PC-3 (cell line): ENCODE results near the gene RTF1. TPM values are rescaled to one million over a fixed set of nuclear protein-coding genes. Genes with fewer than 3 reads are reported as not detected.
"Not testable (repeated sequence)": the region's sequence is repeated elsewhere in the genome, so short reads cannot be mapped to it uniquely, and the experiment has no call there.

Source experiments
- ATAC-seq: fragments of 200-7000 bp; cut with Tn5 transposase; 2 replicates; pipeline ENCODE4 v1.9.1; 2020; ENCODE audit warnings: mild to moderate bottlenecking, moderate library complexity
- BruUV-seq: library from RNA; stranded (reverse); fragments of 400-500 nt; replicated peaks from 2 replicates; lab custom pipeline; 2021; lab: Mats Ljungman, UMichigan
- CTCF ChIA-PET: fragments of 300-600 bp; sonication (Branson Sonifier 250); formaldehyde crosslinking; loops from one replicate; lab custom pipeline; 2022; ENCODE audit warnings: antibody characterized with exemption; lab: Charles Lee
- POLR2A ChIA-PET: fragments of 300-600 bp; sonication (Branson Sonifier 250); formaldehyde crosslinking; loops from one replicate; lab custom pipeline; 2022; ENCODE audit warnings: antibody characterized with exemption; ENCODE audit not compliant: unreplicated experiment; lab: Charles Lee
- DNase-seq: peaks from one replicate; pipeline ENCODE4 v3.0.0-alpha.2; 2015
- H2AFZ ChIP-seq: fragments of 300-600 bp; sonication (generic); 2 replicates; pipeline ENCODE4 v1.6.0; 2016; ENCODE audit warnings: antibody characterized with exemption, low read length
- H3F3A ChIP-seq: fragments of 300-600 bp; sonication (generic); one replicate; pipeline ENCODE4 v1.6.0; 2017; ENCODE audit warnings: antibody characterized with exemption, low read length, control low read depth, mild to moderate bottlenecking; ENCODE audit not compliant: unreplicated experiment
- H3K27ac ChIP-seq: fragments of 300-600 bp; sonication (generic); 2 replicates; pipeline ENCODE4 v1.5.1; 2016; ENCODE audit warnings: mild to moderate bottlenecking, low read length
- H3K27me3 ChIP-seq: fragments of 300-600 bp; sonication (generic); 2 replicates; pipeline ENCODE4 v1.6.1; 2016; ENCODE audit warnings: low read length, mixed read lengths
- H3K36me3 ChIP-seq: fragments of 300-600 bp; sonication (generic); 2 replicates; pipeline ENCODE4 v1.6.1; 2016; ENCODE audit warnings: low read depth, mixed run types, low read length, mixed read lengths
- H3K4me1 ChIP-seq: fragments of 300-600 bp; sonication (generic); 2 replicates; pipeline ENCODE4 v1.5.1; 2016; ENCODE audit warnings: low read length; ENCODE audit not compliant: insufficient read depth
- H3K4me2 ChIP-seq: fragments of 300-600 bp; sonication (generic); 2 replicates; pipeline ENCODE4 v1.6.0; 2016; ENCODE audit warnings: low read length
- H3K4me3 ChIP-seq: fragments of 300-600 bp; sonication (generic); 2 replicates; pipeline ENCODE4 v1.5.1; 2016; ENCODE audit warnings: mild to moderate bottlenecking, low read length, mixed read lengths
- H3K79me2 ChIP-seq: fragments of 300-600 bp; sonication (generic); 2 replicates; pipeline ENCODE4 v1.6.1; 2017; ENCODE audit warnings: low read length, mixed read lengths
- H3K9ac ChIP-seq: fragments of 300-600 bp; sonication (generic); 2 replicates; pipeline ENCODE4 v1.6.0; 2016; ENCODE audit warnings: mild to moderate bottlenecking, low read length
- H3K9me2 ChIP-seq: fragments of 300-600 bp; sonication (generic); replicated peaks from 2 replicates; pipeline ENCODE4 v1.6.1; 2016; ENCODE audit warnings: mixed run types, low read length, mixed read lengths
- H3K9me3 ChIP-seq: fragments of 300-600 bp; sonication (generic); 2 replicates; pipeline ENCODE4 v1.6.1; 2016; ENCODE audit warnings: low read length, mixed read lengths
- H4K20me1 ChIP-seq: fragments of 300-600 bp; sonication (generic); 2 replicates; pipeline ENCODE4 v1.6.1; 2016; ENCODE audit warnings: low read length, mixed read lengths
- EZH2 ChIP-seq: fragments of 300-600 bp; sonication (generic); IDR thresholded peaks from one replicate; pipeline ENCODE4 v1.6.1; 2017; ENCODE audit warnings: antibody characterized with exemption, mild to moderate bottlenecking, low read length; ENCODE audit not compliant: unreplicated experiment
- EZH2phosphoT487 ChIP-seq: fragments of 300-600 bp; sonication (generic); IDR thresholded peaks from 2 replicates; pipeline ENCODE4 v1.6.1; 2018; ENCODE audit warnings: mild to moderate bottlenecking, antibody characterized with exemption, low read length, borderline replicate concordance
- intact Hi-C: fragments of 100-400 bp; cut with micrococcal nuclease; formaldehyde crosslinking; loops from 2 replicates; pipeline ENCODE4 v1.9.0; 2023
- total RNA-seq: library from RNA; depleted of rRNA; stranded (reverse); fragments of >200 nt; gene quantifications from 2 replicates; pipeline ENCODE4 v1.2.3, GENCODE V29; 2014
- TF ChIP-seq, protein P1 (sequence below): fragments of 300-600 bp; sonication (generic); conservative IDR thresholded peaks from 2 replicates; pipeline ENCODE4 v1.5.1; 2017; ENCODE audit warnings: antibody characterized with exemption, low read depth, mild to moderate bottlenecking, low read length

The RTF1 gene
- total RNA-seq, 1 experiment from 2014 or later = 20.2 TPM

GRCh38 chr15:41424809-41425208 is 7.9 kb downstream of the RTF1 start:
- H3F3A ChIP-seq = no peaks in the 10 kb centered on the region
- TF ChIP-seq EZH2phosphoT487 = no peak
- no peak for TF ChIP-seq EZH2
- TF ChIP-seq, protein P1, sequence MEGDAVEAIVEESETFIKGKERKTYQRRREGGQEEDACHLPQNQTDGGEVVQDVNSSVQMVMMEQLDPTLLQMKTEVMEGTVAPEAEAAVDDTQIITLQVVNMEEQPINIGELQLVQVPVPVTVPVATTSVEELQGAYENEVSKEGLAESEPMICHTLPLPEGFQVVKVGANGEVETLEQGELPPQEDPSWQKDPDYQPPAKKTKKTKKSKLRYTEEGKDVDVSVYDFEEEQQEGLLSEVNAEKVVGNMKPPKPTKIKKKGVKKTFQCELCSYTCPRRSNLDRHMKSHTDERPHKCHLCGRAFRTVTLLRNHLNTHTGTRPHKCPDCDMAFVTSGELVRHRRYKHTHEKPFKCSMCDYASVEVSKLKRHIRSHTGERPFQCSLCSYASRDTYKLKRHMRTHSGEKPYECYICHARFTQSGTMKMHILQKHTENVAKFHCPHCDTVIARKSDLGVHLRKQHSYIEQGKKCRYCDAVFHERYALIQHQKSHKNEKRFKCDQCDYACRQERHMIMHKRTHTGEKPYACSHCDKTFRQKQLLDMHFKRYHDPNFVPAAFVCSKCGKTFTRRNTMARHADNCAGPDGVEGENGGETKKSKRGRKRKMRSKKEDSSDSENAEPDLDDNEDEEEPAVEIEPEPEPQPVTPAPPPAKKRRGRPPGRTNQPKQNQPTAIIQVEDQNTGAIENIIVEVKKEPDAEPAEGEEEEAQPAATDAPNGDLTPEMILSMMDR = peak; percentile 25; the same call in 1 of the 2 replicates
- intact Hi-C loops = no loop called here
- no peaks in the 10 kb centered on the region for H3K9me2 ChIP-seq
- H2AFZ ChIP-seq = no peak overlapping the region
- no peaks in the 10 kb centered on the region for H3K9me3 ChIP-seq
- no peak overlapping the region for H3K4me2 ChIP-seq
- DNase-seq = no peak
- no TSS peak for BruUV-seq
- POLR2A ChIA-PET = no interaction called here
- no peaks in the 10 kb centered on the region for H3K4me1 ChIP-seq
- H3K4me3 ChIP-seq = no peak overlapping the region
- CTCF ChIA-PET = no interaction called here
- H3K27ac ChIP-seq = no peak overlapping the region
- H3K79me2 ChIP-seq = peaks cover 85% of the 10 kb centered on the region
- no peak overlapping the region for H3K9ac ChIP-seq
- peaks cover 18% of the 10 kb centered on the region; the same call in 1 of the 2 replicates for H4K20me1 ChIP-seq
- H3K36me3 ChIP-seq = 0 out of 2 replicates have a peak, but pooled peaks cover 2% of the 10 kb centered on the region
- H3K27me3 ChIP-seq = no peaks in the 10 kb centered on the region
- no peak for ATAC-seq

DNA sequence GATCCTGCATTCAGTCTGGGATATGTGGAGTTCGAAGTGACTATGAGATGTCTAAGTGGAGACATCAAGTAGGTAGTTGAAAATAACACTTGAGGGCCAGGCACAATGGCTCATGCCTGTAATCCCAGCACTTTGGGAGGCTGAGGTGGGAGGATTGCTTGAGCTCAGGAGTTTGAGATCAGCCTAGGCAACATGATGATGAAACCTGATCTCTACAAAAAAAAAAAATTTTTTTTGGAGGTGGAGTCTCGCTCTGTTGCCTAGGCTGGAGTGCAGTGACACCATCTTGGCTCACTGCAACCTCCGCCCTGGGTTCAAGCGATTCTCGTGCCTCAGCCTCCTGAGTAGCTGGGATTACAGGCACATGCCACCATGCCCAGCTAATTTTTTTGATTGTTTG is 9.0 kb downstream of the RTF1 start:
- BruUV-seq, H3K36me3 ChIP-seq, H3K9me2 ChIP-seq, H3K4me3 ChIP-seq, DNase-seq, H3K27ac ChIP-seq, H3F3A ChIP-seq, H3K4me1 ChIP-seq, POLR2A ChIA-PET, H3K27me3 ChIP-seq, intact Hi-C loops, H3K4me2 ChIP-seq, H2AFZ ChIP-seq, H3K9me3 ChIP-seq, ATAC-seq, CTCF ChIA-PET, H3K9ac ChIP-seq: not testable (repeated sequence)
- peaks cover 10% of the 10 kb centered on the region; the same call in 1 of the 2 replicates for H4K20me1 ChIP-seq
- H3K79me2 ChIP-seq = peaks cover 82% of the 10 kb centered on the region

- Histone ChIP-seq H3K9me3 (no peaks in the 10 kb centered on the region), H3K9me2 (no peaks in the 10 kb centered on the region), H3K27me3 (no peaks in the 10 kb centered on the region), H3K9ac (no peak overlapping the region), H3K4me1 (no peaks in the 10 kb centered on the region), H3K4me2 (no peak overlapping the region), H4K20me1 (peaks cover 10% of the 10 kb centered on the region; the same call in 1 of the 2 replicates), H3K4me3 (no peak overlapping the region), H3F3A (no peaks in the 10 kb centered on the region), H2AFZ (no peak overlapping the region), H3K36me3 (0 out of 2 replicates have a peak, but pooled peaks cover 1% of the 10 kb centered on the region), H3K27ac (no peak overlapping the region), H3K79me2 (peaks cover 78% of the 10 kb centered on the region)
- intact Hi-C loops = no loop called here
- TF ChIP-seq, protein P1 = no peak
- TF ChIP-seq EZH2 (no peak), EZH2phosphoT487 (no peak)
- ChIA-PET POLR2A (no interaction called here), CTCF (no interaction called here)
- no peak for ATAC-seq
- BruUV-seq = no TSS peak
- DNase-seq = no peak
These were observed 12.4 kb downstream of the RTF1 start for GRCh38 chr15:41429003-41429890.
